ENCODE results near the gene SH2D6.
"Not testable (repeated sequence)": the region's sequence is repeated elsewhere in the genome, so short reads cannot be mapped to it uniquely, and the experiment has no call there.

Gene SH2D6

DNA sequence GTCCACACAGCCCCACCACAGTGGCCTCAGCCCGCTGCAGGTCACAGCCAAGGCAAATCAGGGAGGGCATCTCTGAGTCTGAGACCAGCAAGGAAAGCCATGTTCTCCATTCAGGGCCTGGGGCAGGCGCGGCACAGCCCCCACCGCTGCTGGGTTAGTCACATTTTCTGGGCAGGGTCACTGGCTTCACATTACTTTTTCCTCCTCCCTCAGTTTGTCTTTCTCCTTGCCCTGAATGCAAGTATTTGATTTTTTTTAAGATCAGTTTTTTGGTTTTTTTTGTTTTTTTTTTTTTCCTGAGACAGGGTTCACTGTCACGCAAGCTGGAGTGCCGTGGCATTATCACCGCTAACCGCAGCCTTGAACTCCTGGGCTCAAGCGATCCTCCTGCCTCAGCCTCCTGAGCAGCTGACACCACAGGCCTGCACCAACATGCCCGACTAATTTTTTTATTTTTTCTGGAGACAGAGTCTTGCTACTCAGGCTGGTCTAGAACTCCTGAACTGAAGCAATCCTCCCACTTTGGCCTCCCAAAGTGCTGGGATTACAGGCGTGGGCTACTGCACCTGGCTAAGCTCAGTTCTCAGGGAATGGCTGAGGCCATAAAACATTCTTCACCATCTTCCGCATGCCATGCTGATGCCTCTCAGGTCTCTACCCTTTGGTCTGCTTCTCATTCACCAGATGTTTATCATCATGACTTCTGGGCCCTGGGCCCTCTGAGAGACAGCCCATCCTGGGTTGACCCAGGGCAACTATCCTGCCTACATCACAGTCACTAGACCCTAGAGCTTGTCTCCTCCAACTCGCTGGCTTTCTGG, 7.7 kb upstream of the SH2D6 start:
- H3K27me3 Mint-ChIP-seq: no peaks in the 10 kb centered on the region
- H3K4me1 Mint-ChIP-seq: peaks cover 79% of the 10 kb centered on the region
- no peak for ATAC-seq
- peak overlapping the region; percentile 69 to 71 for H3K4me3 Mint-ChIP-seq
- no peaks in the 10 kb centered on the region for H3K9me3 Mint-ChIP-seq
- peak overlapping the region in 1 of 2 donors; percentile 13 for H3K27ac Mint-ChIP-seq
- DNase-seq: no peak

DNA sequence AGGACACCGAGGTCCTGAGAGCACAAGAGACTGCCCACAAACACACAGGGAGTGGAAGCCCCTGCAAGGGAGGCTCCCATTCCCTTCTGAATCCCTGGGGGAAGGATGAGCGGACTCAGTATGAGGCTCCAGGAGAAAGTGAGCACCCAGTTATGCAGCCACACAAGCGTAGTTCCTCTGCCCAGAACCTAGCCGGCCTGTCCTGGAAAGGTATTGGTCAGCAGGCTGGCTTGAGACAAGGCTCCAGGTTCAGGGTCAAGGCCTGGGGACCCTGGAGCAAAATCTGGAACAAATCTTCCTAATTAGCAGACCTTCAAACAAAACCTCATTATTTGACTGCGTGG, 7.1 kb upstream of the SH2D6 start:
- ATAC-seq (no peak), DNase-seq (no peak)
- H3K9me3 Mint-ChIP-seq: no peaks in the 10 kb centered on the region
- no peak overlapping the region for H3K4me3 Mint-ChIP-seq
- no peak overlapping the region for H3K27ac Mint-ChIP-seq
- no peaks in the 10 kb centered on the region for H3K27me3 Mint-ChIP-seq
- peaks cover 73% of the 10 kb centered on the region for H3K4me1 Mint-ChIP-seq

DNA sequence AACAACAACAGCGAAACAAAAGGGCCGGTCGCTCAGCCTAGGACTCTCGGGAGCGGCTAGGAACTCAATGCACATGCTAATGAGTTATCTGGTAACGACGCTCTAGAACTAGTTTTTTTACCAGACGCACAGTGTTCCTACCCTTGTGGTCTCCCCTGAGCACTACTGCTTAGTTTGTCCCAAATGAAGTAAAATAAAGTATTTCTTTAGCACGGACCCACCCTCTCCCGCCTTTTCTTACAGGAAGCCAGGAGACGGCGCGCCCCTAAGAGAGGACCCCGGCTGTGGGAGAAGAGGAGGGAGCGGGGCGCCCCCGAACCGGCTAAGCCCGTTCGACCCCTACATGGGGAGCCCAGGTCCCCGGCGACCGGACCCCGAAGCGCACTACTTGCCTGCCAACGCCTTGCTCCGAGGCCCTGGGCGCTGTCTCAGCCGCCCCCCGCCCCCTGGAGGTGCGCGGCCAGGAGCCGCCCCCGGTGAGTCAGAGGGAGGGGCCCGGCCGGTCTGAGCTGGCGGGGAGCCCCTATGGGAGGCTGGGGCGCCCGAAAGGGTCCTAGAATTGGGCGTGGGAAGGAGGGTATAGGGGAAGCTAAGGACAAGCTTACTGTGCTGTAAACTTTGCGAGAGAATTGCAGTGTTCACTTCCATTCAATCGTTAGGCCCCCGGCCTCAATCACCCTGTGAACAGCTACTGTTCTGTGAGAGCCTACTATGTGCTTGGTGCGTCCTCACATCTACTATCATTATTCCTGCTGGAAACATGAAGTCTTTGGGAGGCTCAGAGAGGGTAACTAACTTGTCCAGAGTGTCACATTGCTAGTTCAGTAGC, 4.7 kb upstream of the SH2D6 start:
- Mint-ChIP-seq H3K27me3 (no peaks in the 10 kb centered on the region), H3K4me3 (peak overlapping the region; percentile 90 to 95), H3K4me1 (peaks cover 65% of the 10 kb centered on the region), H3K27ac (peak overlapping the region; percentile 25 to 94), H3K9me3 (no peaks in the 10 kb centered on the region)
- DNase-seq (peak; percentile 53 to 54), ATAC-seq (peak; percentile 39)

DNA sequence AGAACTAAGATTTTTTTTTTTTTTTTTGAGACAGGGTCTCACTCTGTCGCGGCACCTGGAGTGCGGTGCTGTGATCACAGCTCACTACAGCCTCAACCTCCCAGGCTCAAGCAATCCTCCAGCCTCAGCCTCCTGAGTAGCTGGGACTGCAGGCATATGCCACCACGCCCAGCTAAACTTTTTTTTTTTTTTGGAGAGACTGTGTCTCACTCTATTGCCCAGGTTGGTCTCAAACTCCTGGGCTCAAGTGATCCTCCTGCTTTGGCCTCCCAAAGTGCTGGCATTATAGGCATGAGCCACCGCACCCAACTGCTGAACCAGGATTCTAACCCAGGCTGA, 4.1 kb upstream of the SH2D6 start:
- H3K27ac Mint-ChIP-seq, H3K9me3 Mint-ChIP-seq, ATAC-seq, H3K27me3 Mint-ChIP-seq, DNase-seq: not testable (repeated sequence)
- Mint-ChIP-seq H3K4me3 (peak overlapping the region; percentile 90 to 95), H3K4me1 (peaks cover 64% of the 10 kb centered on the region)

DNA sequence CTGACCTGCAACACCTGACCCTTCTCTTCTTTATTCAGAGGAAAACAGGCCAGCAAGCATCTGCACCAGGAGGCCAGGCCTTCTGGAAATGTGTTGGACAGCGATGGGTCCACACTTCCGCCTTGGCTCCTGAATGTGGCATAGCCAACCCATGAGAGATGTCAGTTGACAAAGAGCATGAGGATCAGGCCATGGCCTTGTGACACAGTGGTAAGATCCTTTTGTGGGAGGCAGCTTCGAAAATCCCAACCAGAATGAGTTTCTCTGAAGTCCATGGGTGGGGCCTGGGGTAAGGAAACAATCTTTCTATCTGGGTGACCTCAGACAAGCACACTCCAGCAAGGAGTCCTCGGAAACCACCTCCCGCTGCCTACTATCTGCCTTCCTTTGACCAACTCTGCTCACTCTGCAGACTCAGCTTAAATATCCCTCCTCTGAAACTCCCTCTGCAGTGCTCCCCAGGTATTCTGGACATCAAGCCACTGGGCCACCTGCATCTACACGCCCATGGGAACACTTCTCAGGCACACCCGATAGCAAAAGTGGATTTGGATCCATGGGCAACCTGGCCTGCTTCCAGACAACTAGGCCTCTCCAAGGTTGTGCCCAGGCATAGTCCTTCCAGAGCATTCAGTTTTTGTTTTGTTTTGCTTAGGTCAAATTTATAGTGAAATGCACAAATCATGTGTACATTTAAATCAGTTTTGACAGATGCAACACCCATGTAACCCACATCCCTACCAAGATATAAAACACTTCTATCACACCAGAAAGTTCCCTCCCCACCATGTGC, 3.6 kb upstream of the SH2D6 start:
- no peak for DNase-seq
- H3K27me3 Mint-ChIP-seq: no peaks in the 10 kb centered on the region
- ATAC-seq: no peak
- H3K4me3 Mint-ChIP-seq: peak overlapping the region in 1 of 2 donors; percentile 95
- no peak overlapping the region for H3K27ac Mint-ChIP-seq
- no peaks in the 10 kb centered on the region for H3K9me3 Mint-ChIP-seq
- peaks cover 64% of the 10 kb centered on the region for H3K4me1 Mint-ChIP-seq

DNA sequence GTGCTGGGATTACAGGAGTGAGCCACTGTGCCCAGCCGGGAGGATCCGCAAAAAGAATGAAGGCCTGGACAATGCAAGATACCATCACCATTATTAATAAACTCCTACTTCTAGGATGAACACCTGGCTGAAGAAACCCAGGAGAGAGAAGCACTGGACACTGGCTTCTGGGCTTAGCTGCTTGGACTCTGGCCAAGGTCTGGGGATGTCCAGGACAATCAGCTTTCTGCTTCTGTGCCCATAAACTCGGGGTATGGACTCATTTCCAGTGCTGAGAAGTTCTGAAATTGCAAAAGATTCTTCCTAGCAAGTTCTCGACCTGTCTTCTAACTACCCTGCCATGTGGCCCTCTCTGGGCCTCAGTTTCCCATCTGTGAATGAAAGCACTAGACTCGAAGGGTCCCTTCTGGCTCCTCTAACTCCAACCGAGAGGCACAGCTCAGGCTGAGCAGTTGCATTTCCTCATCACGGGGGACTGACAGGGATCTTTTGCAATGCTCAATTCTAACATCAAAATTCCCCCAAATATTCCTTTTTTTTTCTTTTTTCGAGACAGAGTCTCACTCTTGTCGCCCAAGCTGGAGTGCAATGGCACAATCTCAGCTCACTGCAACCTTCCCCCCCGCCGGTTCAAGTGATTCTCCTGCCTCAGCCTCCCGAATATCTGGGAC, 2.4 kb upstream of the SH2D6 start:
- Mint-ChIP-seq H3K27ac (no peak overlapping the region), H3K4me3 (no peak overlapping the region), H3K27me3 (no peaks in the 10 kb centered on the region), H3K4me1 (peaks cover 63% of the 10 kb centered on the region), H3K9me3 (no peaks in the 10 kb centered on the region)
- ATAC-seq (no peak), DNase-seq (no peak)

DNA sequence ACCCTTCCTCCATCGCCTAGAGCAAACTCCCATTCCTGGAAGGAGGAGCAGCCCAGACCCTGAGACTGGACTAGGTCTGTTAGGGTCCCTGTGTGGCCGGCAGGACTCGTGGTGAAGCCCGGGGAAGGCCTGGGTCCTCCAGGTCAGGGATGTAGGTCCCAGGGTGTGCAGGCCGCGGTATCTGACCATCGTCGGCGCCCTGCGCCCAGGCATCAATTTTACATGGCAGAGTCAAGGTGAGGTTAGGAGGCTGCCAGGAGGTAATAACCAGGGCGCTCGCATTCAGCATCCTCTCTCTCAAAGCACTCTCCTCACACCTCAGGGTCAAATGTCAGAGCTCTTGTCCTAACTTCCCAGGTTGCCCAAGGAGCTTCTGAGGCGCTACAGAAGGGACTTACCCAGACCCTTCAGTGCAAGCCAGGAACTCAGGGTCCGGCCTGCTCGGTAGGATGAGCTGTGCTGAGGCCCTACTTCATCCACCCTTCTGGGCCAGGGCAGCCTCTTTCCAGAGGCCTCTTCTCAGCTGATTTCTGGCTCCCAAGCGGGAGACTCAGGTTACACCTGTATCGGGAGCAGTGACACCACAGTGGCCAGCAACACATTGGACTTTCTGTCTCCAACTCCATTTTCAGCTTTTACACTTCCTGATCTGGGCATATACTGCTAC, 628 bp downstream of the SH2D6 start:
- peak overlapping the region; percentile 98 to 99 for H3K27ac Mint-ChIP-seq
- ATAC-seq (peak; percentile 1), DNase-seq (peak in 1 of 2 donors; percentile 27)
- no peaks in the 10 kb centered on the region for H3K9me3 Mint-ChIP-seq
- no peaks in the 10 kb centered on the region for H3K27me3 Mint-ChIP-seq
- peaks cover 46% of the 10 kb centered on the region for H3K4me1 Mint-ChIP-seq
- peak overlapping the region; percentile 91 to 95 for H3K4me3 Mint-ChIP-seq

DNA sequence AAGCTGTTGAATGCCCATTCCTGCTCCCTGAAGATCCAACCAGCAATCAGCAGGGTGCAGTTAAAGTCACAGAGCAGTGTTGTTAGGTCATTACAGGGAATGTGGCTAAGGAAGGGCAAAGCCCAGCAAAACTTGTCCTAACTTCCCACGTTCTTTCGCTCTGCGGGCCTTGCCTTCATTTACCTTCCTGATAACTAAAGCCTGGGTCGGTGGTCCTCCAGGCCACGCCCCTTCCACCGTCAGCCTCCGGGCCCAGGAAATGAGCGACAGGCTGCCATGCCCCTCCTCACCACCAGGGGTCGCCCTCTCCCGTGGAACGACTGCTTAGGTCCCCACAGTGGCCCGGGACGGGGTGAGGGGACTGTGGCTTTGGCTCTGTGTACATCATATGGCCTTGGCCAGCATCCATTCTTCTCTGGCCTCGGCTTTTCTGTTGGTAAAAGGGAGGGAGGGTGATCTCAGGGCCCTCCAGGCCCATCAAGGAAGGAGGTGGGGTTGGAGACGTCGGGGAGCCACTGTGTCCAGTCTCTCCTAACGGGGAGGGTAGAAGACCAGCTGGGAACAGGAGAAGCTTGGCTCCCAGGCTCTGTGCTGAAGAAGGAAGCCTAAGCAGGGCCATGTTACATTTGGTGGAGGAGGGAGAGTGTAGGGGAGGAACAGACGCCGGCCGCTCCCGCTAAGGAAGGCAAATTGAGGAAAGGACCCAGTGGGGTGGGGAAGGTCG, 2.2 kb downstream of the SH2D6 start:
- no peaks in the 10 kb centered on the region for H3K27me3 Mint-ChIP-seq
- peak; percentile 78 for ATAC-seq

DNA sequence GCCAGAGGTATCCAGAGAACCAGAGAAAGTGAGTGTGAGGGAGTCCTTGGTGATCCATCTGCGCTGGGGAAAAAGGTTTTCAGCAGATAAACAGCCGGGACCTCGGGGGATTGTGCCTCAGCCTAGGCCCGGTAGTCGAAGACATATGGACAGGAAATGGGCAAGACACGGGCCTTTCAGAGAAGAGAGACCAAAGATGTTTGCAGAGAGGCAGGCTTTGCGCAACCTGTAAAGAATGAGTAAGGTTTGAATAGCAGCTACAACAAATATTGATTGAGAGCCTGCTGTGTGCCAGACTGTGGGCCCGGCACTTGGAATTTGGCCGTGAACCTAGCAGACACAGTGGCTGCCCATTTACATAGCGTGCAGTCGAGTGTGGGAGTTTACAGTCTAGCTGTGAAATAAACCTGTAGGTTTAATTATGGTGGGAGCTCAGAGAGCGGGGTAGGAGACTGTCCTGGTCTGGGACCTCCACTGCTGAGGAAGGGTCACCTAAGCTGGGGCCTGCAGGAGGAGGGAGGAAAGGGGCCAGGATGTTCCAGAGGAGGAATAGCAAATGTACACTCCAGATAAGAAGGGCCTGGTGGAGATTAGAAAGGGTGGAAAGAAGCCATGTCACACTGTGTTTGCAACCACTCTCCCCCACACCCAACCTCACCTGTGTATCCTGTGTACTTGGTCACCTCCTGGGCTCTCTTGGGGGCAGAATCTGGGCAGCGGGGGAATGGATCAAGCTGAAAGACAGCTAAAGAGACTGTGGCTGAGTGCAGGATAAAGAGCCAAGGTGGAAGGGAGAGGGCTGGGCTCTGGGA, 3.0 kb downstream of the SH2D6 start:
- Mint-ChIP-seq H3K4me1 (peaks cover 29% of the 10 kb centered on the region), H3K27me3 (no peaks in the 10 kb centered on the region), H3K4me3 (no peak overlapping the region), H3K27ac (peak overlapping the region in 1 of 2 donors; percentile 81), H3K9me3 (no peaks in the 10 kb centered on the region)
- no peak for ATAC-seq
- no peak for DNase-seq

More for the DNA sequence above, 2.2 kb downstream of the SH2D6 start:
- H3K4me3 Mint-ChIP-seq: peak overlapping the region; percentile 70 to 72
- H3K27ac Mint-ChIP-seq: peak overlapping the region; percentile 76 to 94
- H3K4me1 Mint-ChIP-seq: peaks cover 30% of the 10 kb centered on the region
- DNase-seq: peak; percentile 92 to 93
- no peaks in the 10 kb centered on the region for H3K9me3 Mint-ChIP-seq

DNA sequence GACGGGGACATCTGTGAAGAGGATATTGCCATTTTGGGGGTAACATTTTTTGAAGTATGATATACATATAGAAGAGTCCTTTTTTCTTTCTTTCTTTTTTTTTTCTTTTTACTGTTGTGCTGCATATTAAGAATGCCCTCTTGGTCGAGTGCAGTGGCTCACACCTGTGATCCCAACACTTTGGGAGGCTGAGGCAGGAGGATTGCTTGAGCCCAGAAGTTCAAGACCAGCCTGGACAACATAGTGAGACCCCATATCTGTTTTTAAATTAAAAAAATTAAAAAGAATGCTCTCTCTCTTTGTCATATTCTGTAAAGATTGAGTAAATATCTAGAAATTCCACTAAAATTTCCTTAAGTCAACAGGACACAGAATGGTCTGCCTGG, 3.6 kb downstream of the SH2D6 start:
- Mint-ChIP-seq H3K4me3 (no peak overlapping the region), H3K9me3 (no peaks in the 10 kb centered on the region), H3K27ac (no peak overlapping the region), H3K4me1 (peaks cover 29% of the 10 kb centered on the region), H3K27me3 (no peaks in the 10 kb centered on the region)
- DNase-seq (no peak), ATAC-seq (no peak)

DNA sequence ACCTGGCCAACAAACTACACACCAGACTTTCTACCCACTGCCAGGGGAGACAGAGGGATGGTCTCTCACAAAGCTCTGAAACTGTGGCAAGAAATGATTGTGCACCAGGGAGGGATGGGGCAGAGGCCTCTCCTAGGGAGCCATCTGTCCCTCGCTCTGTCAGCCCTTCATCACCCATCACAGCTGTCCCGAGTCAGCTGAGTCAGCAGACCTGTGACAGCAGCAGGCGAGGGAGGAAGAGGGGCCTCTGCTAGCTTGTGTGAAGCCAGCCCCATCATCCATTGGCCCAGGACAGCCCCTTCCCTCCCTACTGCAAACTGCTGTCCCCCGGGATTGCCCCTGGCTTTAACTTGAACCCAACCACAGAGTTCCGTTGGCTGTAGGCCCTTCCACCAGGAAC, 5.0 kb downstream of the SH2D6 start:
- Mint-ChIP-seq H3K27ac (peak overlapping the region in 1 of 2 donors; percentile 81), H3K4me3 (no peak overlapping the region), H3K4me1 (peaks cover 28% of the 10 kb centered on the region), H3K27me3 (no peaks in the 10 kb centered on the region), H3K9me3 (no peaks in the 10 kb centered on the region)
- ATAC-seq (no peak), DNase-seq (no peak)

DNA sequence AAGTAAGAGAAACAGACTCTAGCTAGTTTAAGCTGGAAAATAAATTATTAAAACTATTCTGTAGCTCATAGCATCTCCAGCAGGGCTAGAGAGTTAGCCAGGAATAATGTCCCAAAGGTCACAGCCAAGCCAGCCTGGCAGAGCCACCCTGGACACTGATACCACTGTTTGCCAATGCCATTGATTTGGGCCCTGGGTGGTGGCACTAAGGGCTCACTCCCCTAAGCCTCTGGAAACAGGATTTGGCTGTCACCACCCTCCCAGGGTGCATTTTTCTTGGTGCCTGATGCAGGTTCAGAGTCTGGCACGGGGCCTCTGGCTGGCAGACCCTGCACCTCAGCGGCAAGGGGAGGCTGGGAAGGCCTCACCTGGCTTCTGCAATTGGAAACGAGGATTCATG, 7.1 kb downstream of the SH2D6 start:
- Mint-ChIP-seq H3K4me3 (no peak overlapping the region), H3K4me1 (peaks cover 32% of the 10 kb centered on the region), H3K27ac (no peak overlapping the region), H3K9me3 (no peaks in the 10 kb centered on the region), H3K27me3 (no peaks in the 10 kb centered on the region)
- DNase-seq (no peak), ATAC-seq (no peak)

DNA sequence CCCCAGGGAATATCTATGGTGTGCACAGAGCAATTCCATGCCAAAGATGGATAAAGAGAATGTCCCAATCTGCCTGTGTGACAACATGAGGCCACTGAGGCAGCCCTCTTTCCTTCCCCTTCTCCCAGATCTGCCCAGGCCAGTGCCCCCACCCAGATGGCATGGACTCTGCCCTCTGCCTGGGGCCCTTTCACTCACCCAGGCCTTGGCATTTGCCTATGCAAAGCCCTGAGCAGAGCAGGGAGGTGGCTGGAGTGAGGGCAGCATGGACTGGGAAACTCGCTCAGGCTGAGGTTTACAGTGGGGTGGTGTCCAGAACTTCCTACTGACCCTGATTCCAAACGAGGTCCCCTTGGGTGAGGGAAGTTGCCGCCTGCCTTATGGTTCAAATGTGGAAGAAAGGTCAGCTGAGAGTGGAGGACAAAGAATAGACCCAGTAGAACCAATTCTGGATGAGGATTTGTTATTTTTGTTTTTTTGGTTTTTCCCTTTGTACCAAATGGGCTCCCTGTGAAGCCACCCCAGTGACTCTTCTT, 8.9 kb downstream of the SH2D6 start:
- no peak overlapping the region for H3K4me3 Mint-ChIP-seq
- H3K27me3 Mint-ChIP-seq: no peaks in the 10 kb centered on the region
- H3K27ac Mint-ChIP-seq: no peak overlapping the region
- no peak for DNase-seq
- ATAC-seq: no peak
- peaks cover 25% of the 10 kb centered on the region for H3K4me1 Mint-ChIP-seq
- no peaks in the 10 kb centered on the region for H3K9me3 Mint-ChIP-seq
